Measurements from ENCODE around the gene TPO.
A peak's percentile ranks its signal among the peaks of the same experiment; 100 is the strongest.

GRCh38 chr2:1544478-1545069 is 131.3 kb downstream of the TPO start:
- no peak for TF ChIP-seq CTCF (IDR thresholded peaks at IDR 0.05)
- peak in 1 of 2 donors; percentile 10 for TF ChIP-seq POLR2A (IDR thresholded peaks at IDR 0.05)

Data from thyroid gland (tissue), 4 donors.